OCI-LY1 (cell line): ENCODE measurements around the gene TLE6.

ENCODE experiments used
- EZH2 ChIP-seq: fragments of 200-600 bp; sonication (generic), shearing (Covaris generic); IDR thresholded peaks from 2 replicates; pipeline ENCODE4 v1.8.0; 2017; ENCODE audit warnings: borderline replicate concordance, mixed run types, mild to moderate bottlenecking, antibody characterized with exemption, low read length, moderate library complexity, mixed read lengths
- TF ChIP-seq, protein P1 (sequence below): fragments of 200-600 bp; sonication (generic), shearing (Covaris generic); IDR thresholded peaks from 2 replicates; pipeline ENCODE4 v1.5.1; 2017; ENCODE audit warnings: mild to moderate bottlenecking, antibody characterized with exemption, low read length, moderate library complexity, mixed read lengths

DNA sequence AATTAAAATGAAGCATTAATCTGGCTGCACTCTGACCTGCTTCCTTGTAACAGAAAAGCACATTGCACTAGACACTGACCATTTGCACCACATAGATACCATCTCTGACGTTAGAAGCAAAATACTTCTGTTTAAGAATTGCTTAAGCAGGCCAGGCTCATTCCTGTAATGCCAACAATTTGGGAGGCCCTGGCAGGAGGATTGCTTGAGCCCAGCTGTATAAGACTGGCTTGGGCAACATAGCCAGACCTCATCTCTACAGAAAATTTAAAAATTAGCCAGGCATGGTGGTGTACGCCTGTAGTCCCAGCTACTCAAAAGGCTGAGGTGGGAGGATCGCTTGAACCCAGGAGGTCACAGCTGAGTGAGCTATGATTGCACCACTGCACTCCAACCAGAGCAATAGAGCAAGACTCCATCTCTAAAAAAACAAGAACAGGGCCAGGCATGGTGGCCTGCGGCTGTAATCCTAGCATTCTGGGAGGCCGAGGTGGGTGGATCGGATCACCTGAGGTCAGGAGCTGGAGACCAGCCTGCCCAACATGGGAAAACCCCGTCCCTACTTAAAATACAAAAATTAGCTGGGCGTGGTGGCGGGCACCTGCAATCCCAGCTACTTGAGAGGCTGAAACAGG lies 7.0 kb upstream of the TLE6 start:
- TF ChIP-seq, protein P1, sequence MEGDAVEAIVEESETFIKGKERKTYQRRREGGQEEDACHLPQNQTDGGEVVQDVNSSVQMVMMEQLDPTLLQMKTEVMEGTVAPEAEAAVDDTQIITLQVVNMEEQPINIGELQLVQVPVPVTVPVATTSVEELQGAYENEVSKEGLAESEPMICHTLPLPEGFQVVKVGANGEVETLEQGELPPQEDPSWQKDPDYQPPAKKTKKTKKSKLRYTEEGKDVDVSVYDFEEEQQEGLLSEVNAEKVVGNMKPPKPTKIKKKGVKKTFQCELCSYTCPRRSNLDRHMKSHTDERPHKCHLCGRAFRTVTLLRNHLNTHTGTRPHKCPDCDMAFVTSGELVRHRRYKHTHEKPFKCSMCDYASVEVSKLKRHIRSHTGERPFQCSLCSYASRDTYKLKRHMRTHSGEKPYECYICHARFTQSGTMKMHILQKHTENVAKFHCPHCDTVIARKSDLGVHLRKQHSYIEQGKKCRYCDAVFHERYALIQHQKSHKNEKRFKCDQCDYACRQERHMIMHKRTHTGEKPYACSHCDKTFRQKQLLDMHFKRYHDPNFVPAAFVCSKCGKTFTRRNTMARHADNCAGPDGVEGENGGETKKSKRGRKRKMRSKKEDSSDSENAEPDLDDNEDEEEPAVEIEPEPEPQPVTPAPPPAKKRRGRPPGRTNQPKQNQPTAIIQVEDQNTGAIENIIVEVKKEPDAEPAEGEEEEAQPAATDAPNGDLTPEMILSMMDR = no peak
- TF ChIP-seq EZH2 = no peak
